ENCODE measurements around the gene FLII. TPM values are rescaled to one million over a fixed set of nuclear protein-coding genes. Genes with fewer than 3 reads are reported as not detected.
A peak's percentile ranks its signal among the peaks of the same experiment; 100 is the strongest.

The FLII gene
- total and polyA plus RNA-seq, 2 donors (not counting 3 experiments of a cell fraction or from before 2014, with no cell fraction given): 397 to 582 TPM

GRCh38 chr17:18261146-18261515, 2.6 kb upstream of the FLII start:
- peaks cover 2 to 24% of the 10 kb centered on the region in 2 experiments for H3K36me3 ChIP-seq (ENCODE audit: control insufficient read depth in 2 of 2, extremely low read depth in 1 of 2, insufficient read depth in 2 of 2, low read length in 2 of 2)
- CTCF ChIA-PET: interaction anchor here (0.5 to 0.7 kb wide), 2 partner anchors 81 to 120 kb away, joined by 3 read pairs; no protein-coding TSS in a partner anchor
- H3K9me3 ChIP-seq (replicated peaks; ENCODE audit: control insufficient read depth, insufficient read depth, low read length): no peaks in the 10 kb centered on the region
- H2AFZ ChIP-seq (ENCODE audit: low read depth, low read length): peak overlapping the region; percentile 78
- no peak for FAIRE-seq
- H3K79me2 ChIP-seq (ENCODE audit: control insufficient read depth, insufficient read depth, low read length): peaks cover 18% of the 10 kb centered on the region
- dilution Hi-C loops (cut with MboI; ENCODE audit: extremely low pct_ligation_motif_present, low sequenced_read_pairs): no loop called here
- no peaks in the 10 kb centered on the region for H3K9me1 ChIP-seq (replicated peaks; ENCODE audit: control insufficient read depth, extremely low read depth, insufficient read depth, low read length)
- H3K4me1 ChIP-seq (ENCODE audit: control insufficient read depth, extremely low read depth, insufficient read depth, low read length): peaks cover 14% of the 10 kb centered on the region
- H4K20me1 ChIP-seq (replicated peaks; ENCODE audit: control insufficient read depth, extremely low read depth, insufficient read depth, low read length): no peaks in the 10 kb centered on the region
- POLR2A ChIA-PET: no interaction called here
- DNase-seq (ENCODE audit: low read depth, low spot score): peak; percentile 21
- intact Hi-C loops (cut with micrococcal nuclease): loop anchor here (1.0 kb wide), 2 partner anchors 36 to 44 kb away; partner anchors contain the start of gene LLGL1
- TF ChIP-seq GATA2 (IDR thresholded peaks at IDR 0.05; ENCODE audit: insufficient read depth, insufficient read length, low read depth, low read length) (no peak), MYC (IDR thresholded peaks at IDR 0.05; ENCODE audit: low read depth, low read length) (no peak), JUN (IDR thresholded peaks at IDR 0.05; ENCODE audit: borderline replicate concordance, insufficient read depth, insufficient read length, low read depth) (no peak), FOS (IDR thresholded peaks at IDR 0.05; ENCODE audit: borderline replicate concordance, insufficient read depth, low read length) (no peak), POLR2AphosphoS5 (IDR thresholded peaks at IDR 0.05; ENCODE audit: insufficient read depth, low read depth, low read length) (no peak), CTCF (IDR thresholded peaks at IDR 0.05; ENCODE audit: extremely low read depth in 1 of 2, insufficient read depth in 1 of 2, low read depth in 1 of 2, low read length in 2 of 2) (no peak), MAX (IDR thresholded peaks at IDR 0.05; ENCODE audit: insufficient read depth, insufficient read length) (no peak), POLR2A (IDR thresholded peaks at IDR 0.05; ENCODE audit: low read depth, low read length) (no peak)
- BruUV-seq (replicated peaks): no TSS peak
- H3K9ac ChIP-seq (replicated peaks; ENCODE audit: extremely low read depth, insufficient read depth, low read length): peak overlapping the region; percentile 58
- peak overlapping the region; percentile 23 for H3K27ac ChIP-seq (ENCODE audit: insufficient read depth, low read depth, low read length)
- no peaks in the 10 kb centered on the region for H3K27me3 ChIP-seq (ENCODE audit: control insufficient read depth in 2 of 2, insufficient read depth in 2 of 2, low read length in 2 of 2)
- H3K4me2 ChIP-seq (ENCODE audit: insufficient read depth, low read length): peak overlapping the region; percentile 58
- peak overlapping the region; percentile 45 to 78 (median 65) for H3K4me3 ChIP-seq (replicated peaks in 1 of 3; ENCODE audit: insufficient read depth in 1 of 3, low read depth in 1 of 3, low read length in 3 of 3)

Measured in endothelial cell of umbilical vein (primary cell).